ENCODE measurements around the gene AQP12A. TPM values are rescaled to one million over a fixed set of nuclear protein-coding genes. Genes with fewer than 3 reads are reported as not detected.

Gene AQP12A, protein sequence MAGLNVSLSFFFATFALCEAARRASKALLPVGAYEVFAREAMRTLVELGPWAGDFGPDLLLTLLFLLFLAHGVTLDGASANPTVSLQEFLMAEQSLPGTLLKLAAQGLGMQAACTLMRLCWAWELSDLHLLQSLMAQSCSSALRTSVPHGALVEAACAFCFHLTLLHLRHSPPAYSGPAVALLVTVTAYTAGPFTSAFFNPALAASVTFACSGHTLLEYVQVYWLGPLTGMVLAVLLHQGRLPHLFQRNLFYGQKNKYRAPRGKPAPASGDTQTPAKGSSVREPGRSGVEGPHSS
- not detected for total RNA-seq

GRCh38 chr2:240691631-240692420 lies at the start of gene AQP12A:
AQP12A (plus strand) TSS chr2:240691866; CDS start chr2:240691914, 48 bp downstream.

GRCh38 chr2:240682431-240683224 lies 9.0 kb upstream of the AQP12A start, which contains the start of gene AQP12B:
AQP12B (minus strand) TSS chr2:240682885; CDS start chr2:240682837, 48 bp downstream.

Other genes starting within 250 kb of the AQP12A start
- 10 to 100 TPM; 33.6 to 37.6 TPM for gene ANKMY1, start 133.9 kb upstream of the AQP12A start, total RNA-seq
- gene DUSP28, start 131.5 kb upstream of the AQP12A start, total RNA-seq = 10 to 100 TPM in 1 of 2 experiments, 1 to 10 TPM in 1; 9.1 to 10.1 TPM
- gene RNPEPL1, start 123.4 kb upstream of the AQP12A start, total RNA-seq = 100 to 1,000 TPM; 117 to 119 TPM
- gene CAPN10, start 105.1 kb upstream of the AQP12A start, total RNA-seq = 10 to 100 TPM; 45.0 to 50.7 TPM
- 1 to 10 TPM; 2.1 to 2.4 TPM for gene GPR35, start 66.4 kb upstream of the AQP12A start, total RNA-seq
- not detected for gene AQP12B, start 9.0 kb upstream of the AQP12A start, total RNA-seq
- gene KIF1A, start 128.4 kb downstream of the AQP12A start, total RNA-seq = under 1 TPM; 0.23 to 0.60 TPM
- not detected for gene AGXT, start 177.0 kb downstream of the AQP12A start, total RNA-seq
- gene MAB21L4, start 204.3 kb downstream of the AQP12A start, total RNA-seq = not detected
- gene CROCC2, start 214.5 kb downstream of the AQP12A start, total RNA-seq = not detected